Endothelial cell of umbilical vein (primary cell): ENCODE data around the gene ANTXRL. TPM values are rescaled to one million over a fixed set of nuclear protein-coding genes. Genes with fewer than 3 reads are reported as not detected.
"Not testable (repeated sequence)": the region's sequence is repeated elsewhere in the genome, so short reads cannot be mapped to it uniquely, and the experiment has no call there.

ENCODE experiments used
- BruUV-seq: library from RNA; stranded (reverse); fragments of 400-500 nt; replicated peaks from 2 replicates; lab custom pipeline; 2021; lab: Mats Ljungman, UMichigan
- CTCF ChIA-PET: fragments of 300-600, 350-600 bp; sonication (Branson Sonifier 250); formaldehyde crosslinking; loops from one replicate; lab custom pipeline; 2021; ENCODE audit warnings: antibody characterized with exemption, inconsistent platforms; lab: Charles Lee
- POLR2A ChIA-PET: fragments of 300-600, 350-600 bp; sonication (Branson Sonifier 250); formaldehyde crosslinking; loops from one replicate; lab custom pipeline; 2021; ENCODE audit warnings: antibody characterized with exemption, inconsistent platforms; lab: Charles Lee
- DNase-seq: peaks from one replicate; pipeline ENCODE4 v3.0.0-alpha.2; 2011; ENCODE audit warnings: low read depth, low spot score
- FAIRE-seq: peaks from 2 replicates; lab custom pipeline; 2011; peaks lifted over from hg19 to GRCh38; lab: Jason Lieb, UNC
- H2AFZ ChIP-seq: 2 replicates; pipeline ENCODE4 v1.6.0; 2012; ENCODE audit warnings: low read depth, low read length, control low read depth, inconsistent platforms
- H3K27ac ChIP-seq: 2 replicates; pipeline ENCODE4 v1.5.1; 2011; ENCODE audit warnings: low read depth, mild to moderate bottlenecking, control low read depth, low read length, moderate library complexity; ENCODE audit not compliant: insufficient read depth
- H3K27me3 ChIP-seq, 2 experiments: 2 replicates each; pipeline versions ENCODE4 v1.6.0 to v1.6.1; 2011; ENCODE audit warnings: low read length in 2 of 2, mixed read lengths in 1 of 2; ENCODE audit not compliant: control insufficient read depth in 2 of 2, insufficient read depth in 2 of 2
- H3K36me3 ChIP-seq, 2 experiments: 2 replicates in 1 of 2; 3 replicates in 1 of 2; pipeline ENCODE4 v1.5.1; 2011; ENCODE audit warnings: low read length in 2 of 2, mild to moderate bottlenecking in 1 of 2, moderate library complexity in 1 of 2; ENCODE audit not compliant: control insufficient read depth in 2 of 2, insufficient read depth in 2 of 2; ENCODE audit errors: extremely low read depth in 1 of 2
- H3K4me1 ChIP-seq: 3 replicates; pipeline ENCODE4 v1.5.1; 2011; ENCODE audit warnings: mild to moderate bottlenecking, low read length; ENCODE audit not compliant: control insufficient read depth, insufficient read depth; ENCODE audit errors: extremely low read depth
- H3K4me2 ChIP-seq: 2 replicates; pipeline ENCODE4 v1.6.1; 2011; ENCODE audit warnings: low read length, control low read depth, mixed read lengths; ENCODE audit not compliant: insufficient read depth
- H3K4me3 ChIP-seq, 3 experiments: fragments of 200-600 bp in 1 of 3; sonication (generic), shearing (Covaris generic) in 1 of 3; replicated peaks in 1 of 3; 2 replicates each; pipeline ENCODE4 v1.5.1; 2011 to 2016; ENCODE audit warnings: control low read depth in 3 of 3, low read length in 3 of 3, mild to moderate bottlenecking in 2 of 3, inconsistent platforms in 1 of 3, low read depth in 1 of 3, moderate library complexity in 1 of 3; ENCODE audit not compliant: insufficient read depth in 1 of 3
- H3K79me2 ChIP-seq: 2 replicates; pipeline ENCODE4 v1.6.0; 2012; ENCODE audit warnings: low read length, inconsistent platforms; ENCODE audit not compliant: control insufficient read depth, insufficient read depth
- H3K9ac ChIP-seq: replicated peaks from 2 replicates; pipeline ENCODE3; 2011; ENCODE audit warnings: low read length, control low read depth; ENCODE audit not compliant: insufficient read depth; ENCODE audit errors: extremely low read depth
- H3K9me1 ChIP-seq: replicated peaks from 3 replicates; pipeline ENCODE4 v1.6.0; 2011; ENCODE audit warnings: mild to moderate bottlenecking, low read length; ENCODE audit not compliant: control insufficient read depth, insufficient read depth; ENCODE audit errors: extremely low read depth
- H3K9me3 ChIP-seq: replicated peaks from 2 replicates; pipeline ENCODE4 v1.5.1; 2012; ENCODE audit warnings: low read length, inconsistent platforms; ENCODE audit not compliant: control insufficient read depth, insufficient read depth
- H4K20me1 ChIP-seq: replicated peaks from 2 replicates; pipeline ENCODE3; 2011; ENCODE audit warnings: mild to moderate bottlenecking, low read length; ENCODE audit not compliant: control insufficient read depth, insufficient read depth; ENCODE audit errors: extremely low read depth
- CTCF ChIP-seq, 2 donors: IDR thresholded peaks; 1 replicate in 1 of 2; 2 replicates in 1 of 2; pipeline ENCODE4 v1.5.1; 2011; ENCODE audit warnings: low read length in 2 of 2, mild to moderate bottlenecking in 2 of 2, moderate library complexity in 2 of 2, control low read depth in 1 of 2, inconsistent platforms in 1 of 2, low read depth in 1 of 2; ENCODE audit not compliant: insufficient read depth in 1 of 2; ENCODE audit errors: extremely low read depth in 1 of 2
- EZH2 ChIP-seq: IDR thresholded peaks from 2 replicates; pipeline ENCODE4 v1.6.1; 2012; ENCODE audit warnings: borderline replicate concordance, low read depth, mild to moderate bottlenecking, moderate library complexity, low read length, inconsistent platforms; ENCODE audit not compliant: severe bottlenecking
- FOS ChIP-seq: IDR thresholded peaks from 2 replicates; pipeline ENCODE4 v1.6.1; 2011; ENCODE audit warnings: mild to moderate bottlenecking, low read length, moderate library complexity, borderline replicate concordance; ENCODE audit not compliant: insufficient read depth
- GATA2 ChIP-seq: IDR thresholded peaks from 2 replicates; pipeline ENCODE4 v1.7.0; 2011; ENCODE audit warnings: low read depth, mild to moderate bottlenecking, moderate library complexity, mixed read lengths, low read length; ENCODE audit not compliant: insufficient read length, insufficient read depth
- JUN ChIP-seq: IDR thresholded peaks from 2 replicates; pipeline ENCODE4 v1.6.1; 2011; ENCODE audit warnings: borderline replicate concordance, low read depth; ENCODE audit not compliant: insufficient read length, insufficient read depth
- MAX ChIP-seq: IDR thresholded peaks from 2 replicates; pipeline ENCODE4 v1.6.1; 2011; ENCODE audit not compliant: insufficient read depth, insufficient read length
- MYC ChIP-seq: IDR thresholded peaks from one replicate; pipeline ENCODE4 v1.6.1; 2011; ENCODE audit warnings: mild to moderate bottlenecking, low read depth, low read length
- POLR2A ChIP-seq: IDR thresholded peaks from 2 replicates; pipeline ENCODE4 v1.6.1; 2012; ENCODE audit warnings: low read depth, mild to moderate bottlenecking, control low read depth, low read length
- POLR2AphosphoS5 ChIP-seq: IDR thresholded peaks from 2 replicates; pipeline ENCODE4 v1.6.1; 2012; ENCODE audit warnings: low read depth, mild to moderate bottlenecking, control low read depth, low read length, moderate library complexity; ENCODE audit not compliant: insufficient read depth
- dilution Hi-C: fragments of 300-500 bp; cut with MboI; formaldehyde crosslinking; loops from one replicate; pipeline ENCODE4 v1.15.0; 2019; ENCODE audit warnings: low sequenced_read_pairs; ENCODE audit not compliant: extremely low pct_ligation_motif_present
- intact Hi-C: fragments of 100-400 bp; cut with micrococcal nuclease; formaldehyde crosslinking; loops from one replicate; pipeline ENCODE4 v1.10.0; 2022
- polyA plus RNA-seq, 4 experiments: library from polyadenylated mRNA; depleted of rRNA in 3 of 4; stranded (reverse) in 3 of 4; unstranded in 1 of 4; fragments of >200 nt; gene quantifications; 2 replicates each; pipeline versions ENCODE4 v1.2.1 to v1.2.3, GENCODE V29; 2011 to 2012; ENCODE audit warnings: missing spikeins in 1 of 4
- total RNA-seq: library from RNA; stranded (reverse); gene quantifications from 2 replicates; pipeline ENCODE4 v1.2.3, GENCODE V29; 2021

ANTXRL gene
- total and polyA plus RNA-seq, 2 donors (not counting 3 experiments of a cell fraction or from before 2014, with no cell fraction given), result not detected

- ChIA-PET POLR2A (no interaction called here), CTCF (interaction anchor here (1.4 kb wide), 1 partner anchor 10 kb away, joined by 4 read pairs; no protein-coding TSS in a partner anchor)
- no peak overlapping the region for H2AFZ ChIP-seq
- FAIRE-seq (no peak), DNase-seq (no peak)
- H3K27me3 ChIP-seq, result no peaks in the 10 kb centered on the region
- BruUV-seq, result no TSS peak
- no peaks in the 10 kb centered on the region for H3K4me1 ChIP-seq
- intact Hi-C loops (no loop called here), dilution Hi-C loops (no loop called here)
- no peak overlapping the region for H3K4me3 ChIP-seq
- H3K36me3 ChIP-seq, result no peaks in the 10 kb centered on the region
- H4K20me1 ChIP-seq, result no peaks in the 10 kb centered on the region
- H3K4me2 ChIP-seq, result no peak overlapping the region
- TF ChIP-seq MAX (no peak), GATA2 (no peak), POLR2AphosphoS5 (no peak), FOS (no peak), MYC (no peak), EZH2 (no peak), CTCF (IDR thresholded peaks at IDR 0.05; ENCODE audit: extremely low read depth in 1 of 2, insufficient read depth in 1 of 2, low read depth in 1 of 2, low read length in 2 of 2) (no peak), JUN (no peak), POLR2A (no peak)
- H3K79me2 ChIP-seq, result no peaks in the 10 kb centered on the region
- no peak overlapping the region for H3K27ac ChIP-seq
- no peak overlapping the region for H3K9ac ChIP-seq
- no peaks in the 10 kb centered on the region for H3K9me1 ChIP-seq
- H3K9me3 ChIP-seq, result no peaks in the 10 kb centered on the region
Observed at GRCh38 chr10:46264737-46265368, 21.9 kb upstream of the ANTXRL start.

GRCh38 chr10:46265566-46266305 is 21.1 kb upstream of the ANTXRL start:
- H3K27ac ChIP-seq, H2AFZ ChIP-seq, H4K20me1 ChIP-seq, H3K9ac ChIP-seq, H3K36me3 ChIP-seq, H3K9me1 ChIP-seq, DNase-seq, H3K4me3 ChIP-seq, BruUV-seq, dilution Hi-C loops, H3K4me2 ChIP-seq, intact Hi-C loops, FAIRE-seq, H3K27me3 ChIP-seq, H3K79me2 ChIP-seq, H3K4me1 ChIP-seq, POLR2A ChIA-PET, H3K9me3 ChIP-seq: not testable (repeated sequence)
- CTCF ChIA-PET, result interaction anchor here (1.2 kb wide), 1 partner anchor 31 kb away, joined by 3 read pairs; no protein-coding TSS in a partner anchor
